WERI-Rb-1 (cell line): ENCODE data around the gene SERPINA10.
"Not testable (repeated sequence)": the region's sequence is repeated elsewhere in the genome, so short reads cannot be mapped to it uniquely, and the experiment has no call there.

Experiments used
- DNase-seq: peaks from one replicate; pipeline ENCODE4 v3.0.0-alpha.2; 2020
- H3K27ac ChIP-seq: fragments of 250-450 bp; sonication (Bioruptor Pico); 2 replicates; pipeline ENCODE4 v1.5.1; 2020; ENCODE audit warnings: mild to moderate bottlenecking, moderate library complexity
- H3K27me3 ChIP-seq: fragments of 250-450 bp; sonication (Bioruptor Pico); 2 replicates; pipeline ENCODE4 v1.5.1; 2021; ENCODE audit warnings: mild to moderate bottlenecking, low read depth, moderate library complexity; ENCODE audit not compliant: insufficient read depth, severe bottlenecking
- H3K36me3 ChIP-seq: fragments of 250-450 bp; sonication (Bioruptor Pico); 2 replicates; pipeline ENCODE4 v1.5.1; 2020; ENCODE audit warnings: mild to moderate bottlenecking, moderate library complexity
- H3K4me3 ChIP-seq: 2 replicates; pipeline ENCODE4 v1.5.1; 2011; ENCODE audit warnings: low read depth, mild to moderate bottlenecking, control low read depth, low read length
- H3K9me3 ChIP-seq: fragments of 250-450 bp; sonication (Bioruptor Pico); 2 replicates; pipeline ENCODE4 v1.5.1; 2021; ENCODE audit warnings: mild to moderate bottlenecking, moderate library complexity; ENCODE audit not compliant: severe bottlenecking
- CTCF ChIP-seq: IDR thresholded peaks from 2 replicates; pipeline ENCODE4 v1.5.1; 2011; ENCODE audit warnings: low read depth, mild to moderate bottlenecking, control low read depth, inconsistent platforms, low read length

Gene SERPINA10

DNA sequence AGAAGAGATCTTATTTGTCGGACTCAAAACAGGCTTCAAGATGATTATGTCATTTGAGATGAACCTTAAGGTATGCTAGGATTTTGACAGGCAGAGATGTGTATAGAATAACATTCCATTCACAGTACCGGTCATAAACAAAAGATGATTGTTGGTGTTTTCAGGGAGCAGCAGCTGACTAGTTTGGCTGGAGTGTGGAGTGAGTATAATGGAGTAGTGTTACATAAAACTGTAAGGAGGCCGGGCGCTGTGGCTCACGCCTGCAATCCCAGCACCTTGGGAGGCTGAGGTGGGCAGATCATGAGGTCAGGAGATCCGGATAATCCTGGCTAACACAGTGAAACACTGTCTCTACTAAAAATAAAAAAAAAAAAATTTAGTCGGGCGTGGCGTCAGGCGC, 23.9 kb downstream of the SERPINA10 start:
- no peak overlapping the region for H3K4me3 ChIP-seq
- TF ChIP-seq CTCF, result no peak
- no peaks in the 10 kb centered on the region for H3K27me3 ChIP-seq
- H3K36me3 ChIP-seq, result peaks cover 33% of the 10 kb centered on the region
- no peaks in the 10 kb centered on the region for H3K9me3 ChIP-seq
- DNase-seq, result no peak
- H3K27ac ChIP-seq, result no peak overlapping the region

DNA sequence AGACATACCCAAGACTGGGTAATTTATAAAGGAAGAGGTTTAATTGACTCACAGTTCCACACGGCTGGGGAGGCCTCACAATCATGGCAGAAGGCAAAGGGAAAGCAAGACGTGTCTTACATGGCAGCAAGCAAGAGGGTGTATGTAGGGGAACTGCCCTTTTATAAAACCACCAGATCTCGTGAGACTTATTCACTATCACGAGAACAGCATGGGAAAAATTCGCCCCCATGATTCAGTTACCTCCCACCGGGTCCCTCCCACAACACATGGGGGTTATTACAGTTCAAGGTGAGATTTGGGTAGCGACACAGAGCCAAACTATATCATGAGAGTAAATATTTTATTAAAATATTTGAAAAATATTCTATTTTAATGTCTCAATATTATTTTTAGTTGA, 24.5 kb downstream of the SERPINA10 start:
- H3K36me3 ChIP-seq, result peaks cover 35% of the 10 kb centered on the region
- not testable (repeated sequence) for H3K27me3 ChIP-seq, H3K4me3 ChIP-seq, H3K27ac ChIP-seq, H3K9me3 ChIP-seq, DNase-seq

GRCh38 chr14:94267352-94267751, 25.7 kb downstream of the SERPINA10 start:
- no peak for TF ChIP-seq CTCF
- H3K27ac ChIP-seq, result no peak overlapping the region
- H3K36me3 ChIP-seq, result peaks cover 40% of the 10 kb centered on the region
- H3K4me3 ChIP-seq, result no peak overlapping the region
- no peak for DNase-seq
- H3K27me3 ChIP-seq, result no peaks in the 10 kb centered on the region
- H3K9me3 ChIP-seq, result peaks cover 6% of the 10 kb centered on the region

DNA sequence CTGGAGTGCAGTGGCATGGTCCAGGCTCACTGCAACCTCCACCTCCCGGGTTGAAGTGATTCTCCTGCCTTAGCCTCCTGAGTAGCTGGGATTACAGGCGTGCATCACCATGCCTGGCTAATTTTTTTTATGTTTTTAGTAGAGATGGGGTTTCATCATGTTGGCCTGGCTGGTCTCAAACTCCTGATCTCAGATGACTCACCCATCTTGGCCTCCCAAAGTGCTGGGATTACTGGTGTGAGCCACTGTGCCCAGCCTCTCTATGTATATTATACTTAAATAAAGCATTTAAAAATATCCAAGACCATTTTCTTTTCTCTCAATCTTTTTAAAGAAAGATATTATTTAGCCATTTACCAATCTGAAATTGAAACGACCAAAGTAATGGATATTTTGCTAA, 28.9 kb downstream of the SERPINA10 start:
- not testable (repeated sequence) for H3K27ac ChIP-seq, H3K27me3 ChIP-seq, H3K9me3 ChIP-seq, DNase-seq, H3K4me3 ChIP-seq
- H3K36me3 ChIP-seq, result peaks cover 61% of the 10 kb centered on the region

GRCh38 chr14:94244182-94244581, 48.9 kb downstream of the SERPINA10 start:
- no peak overlapping the region for H3K4me3 ChIP-seq
- DNase-seq, result no peak
- no peaks in the 10 kb centered on the region for H3K9me3 ChIP-seq
- H3K27ac ChIP-seq, result no peak overlapping the region
- TF ChIP-seq CTCF, result no peak
- peaks cover 57% of the 10 kb centered on the region for H3K36me3 ChIP-seq
- no peaks in the 10 kb centered on the region for H3K27me3 ChIP-seq

- no peak for TF ChIP-seq CTCF
- H3K27me3 ChIP-seq, result no peaks in the 10 kb centered on the region
- no peak overlapping the region for H3K4me3 ChIP-seq
- no peaks in the 10 kb centered on the region for H3K9me3 ChIP-seq
- H3K27ac ChIP-seq, result no peak overlapping the region
- DNase-seq, result no peak
- peaks cover 53% of the 10 kb centered on the region for H3K36me3 ChIP-seq
These were observed 53.7 kb downstream of the SERPINA10 start for GRCh38 chr14:94239406-94239805.

GRCh38 chr14:94237983-94238382, 55.1 kb downstream of the SERPINA10 start:
- H3K27ac ChIP-seq, result no peak overlapping the region
- TF ChIP-seq CTCF, result no peak

More at GRCh38 chr14:94237983-94238382, 55.1 kb downstream of the SERPINA10 start:
- Histone ChIP-seq H3K4me3 (no peak overlapping the region), H3K27me3 (no peaks in the 10 kb centered on the region), H3K9me3 (no peaks in the 10 kb centered on the region), H3K36me3 (peaks cover 56% of the 10 kb centered on the region)
- no peak for DNase-seq
